Hepatocyte (in vitro differentiated cells): ENCODE data around the gene APBA3.

Experiments
- EZH2 ChIP-seq: fragments of 200-600 bp; sonication (generic); IDR thresholded peaks from 2 replicates; pipeline ENCODE4 v1.6.1; 2016; ENCODE audit warnings: antibody characterized with exemption, mild to moderate bottlenecking, borderline replicate concordance
- TF ChIP-seq, protein P1 (sequence below): fragments of 200-600 bp; sonication (generic); IDR thresholded peaks from 2 replicates; pipeline ENCODE4 v1.5.1; 2016; ENCODE audit warnings: antibody characterized with exemption, mild to moderate bottlenecking; ENCODE audit not compliant: poor library complexity

DNA sequence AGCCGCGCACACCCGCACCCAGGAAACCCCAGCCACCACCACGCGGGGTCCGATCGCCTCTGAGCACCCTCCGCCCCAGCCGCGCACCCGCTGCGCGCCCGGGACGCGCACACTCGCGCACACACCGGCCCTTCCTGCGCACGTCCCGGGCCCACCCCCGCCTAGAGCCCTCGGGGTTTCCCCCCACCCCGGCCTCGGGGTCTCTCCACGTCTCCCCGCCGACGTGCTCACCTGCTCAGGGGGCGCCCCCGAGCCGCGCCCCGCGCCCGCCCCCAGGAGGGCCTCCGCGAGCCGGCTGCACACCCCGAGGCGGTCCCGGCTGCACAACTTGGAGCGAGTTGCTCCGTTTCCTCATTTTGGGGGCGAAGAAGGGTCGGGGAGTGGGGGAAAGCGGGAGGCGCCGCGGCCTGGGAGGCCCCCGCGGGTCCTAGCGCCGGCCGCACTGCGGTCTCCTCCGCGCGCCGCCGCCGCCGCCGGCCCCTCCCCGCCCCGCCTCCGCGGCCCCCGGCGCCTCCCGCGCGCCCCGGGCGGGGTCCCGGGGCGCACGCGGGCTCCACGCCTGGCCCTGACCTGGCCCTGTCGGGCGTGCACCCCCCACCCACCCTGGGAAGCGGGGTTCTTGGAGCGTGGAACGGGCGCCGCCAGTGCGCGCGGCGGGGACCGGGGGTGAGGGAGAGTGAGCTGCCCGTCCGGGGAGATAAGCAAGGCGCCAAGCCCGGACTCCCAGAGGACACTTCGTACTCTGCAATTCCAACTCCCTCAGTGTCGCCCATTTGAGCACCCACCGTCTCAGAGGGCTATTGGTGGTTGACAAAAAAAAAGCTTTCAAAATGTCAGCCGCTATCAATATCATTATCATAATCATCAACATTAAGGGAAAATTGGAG, 24.7 kb upstream of the APBA3 start, which contains the start of gene MATK:
- TF ChIP-seq, protein P1, sequence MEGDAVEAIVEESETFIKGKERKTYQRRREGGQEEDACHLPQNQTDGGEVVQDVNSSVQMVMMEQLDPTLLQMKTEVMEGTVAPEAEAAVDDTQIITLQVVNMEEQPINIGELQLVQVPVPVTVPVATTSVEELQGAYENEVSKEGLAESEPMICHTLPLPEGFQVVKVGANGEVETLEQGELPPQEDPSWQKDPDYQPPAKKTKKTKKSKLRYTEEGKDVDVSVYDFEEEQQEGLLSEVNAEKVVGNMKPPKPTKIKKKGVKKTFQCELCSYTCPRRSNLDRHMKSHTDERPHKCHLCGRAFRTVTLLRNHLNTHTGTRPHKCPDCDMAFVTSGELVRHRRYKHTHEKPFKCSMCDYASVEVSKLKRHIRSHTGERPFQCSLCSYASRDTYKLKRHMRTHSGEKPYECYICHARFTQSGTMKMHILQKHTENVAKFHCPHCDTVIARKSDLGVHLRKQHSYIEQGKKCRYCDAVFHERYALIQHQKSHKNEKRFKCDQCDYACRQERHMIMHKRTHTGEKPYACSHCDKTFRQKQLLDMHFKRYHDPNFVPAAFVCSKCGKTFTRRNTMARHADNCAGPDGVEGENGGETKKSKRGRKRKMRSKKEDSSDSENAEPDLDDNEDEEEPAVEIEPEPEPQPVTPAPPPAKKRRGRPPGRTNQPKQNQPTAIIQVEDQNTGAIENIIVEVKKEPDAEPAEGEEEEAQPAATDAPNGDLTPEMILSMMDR = no peak
- no peak for TF ChIP-seq EZH2
